Right ventricle myocardium inferior (tissue), 1 donor: Measurements from ENCODE around the gene LINC01488. TPM values are rescaled to one million over a fixed set of nuclear protein-coding genes. Genes with fewer than 3 reads are reported as not detected.

ENCODE experiments used
- ATAC-seq: fragments of 200-7000 bp; cut with Tn5 transposase; one replicate; pipeline ENCODE4 v1.9.1; 2020; ENCODE audit warnings: mild to moderate bottlenecking, moderate library complexity
- DNase-seq: peaks from one replicate; pipeline ENCODE4 v3.0.0; 2021; ENCODE audit errors: missing footprints
- intact Hi-C: fragments of 100-400 bp; cut with DNase I; formaldehyde crosslinking; loops from one replicate; pipeline ENCODE4 v1.11.0; 2022
- total RNA-seq: library from RNA; stranded (reverse); fragmentation: NEBNext Ultra II Directional; extraction: Animal tissue kit (Norgen Biotek cat#: 25700); gene quantifications from one replicate; pipeline ENCODE4 v1.2.1, GENCODE V29; 2021
- donor health status: DM: no; HTN: yes; CAD: no; lungs with severe emphysema.

LINC01488 gene
- total RNA-seq, 1 donor from 2014 or later: 0.08 TPM

DNA sequence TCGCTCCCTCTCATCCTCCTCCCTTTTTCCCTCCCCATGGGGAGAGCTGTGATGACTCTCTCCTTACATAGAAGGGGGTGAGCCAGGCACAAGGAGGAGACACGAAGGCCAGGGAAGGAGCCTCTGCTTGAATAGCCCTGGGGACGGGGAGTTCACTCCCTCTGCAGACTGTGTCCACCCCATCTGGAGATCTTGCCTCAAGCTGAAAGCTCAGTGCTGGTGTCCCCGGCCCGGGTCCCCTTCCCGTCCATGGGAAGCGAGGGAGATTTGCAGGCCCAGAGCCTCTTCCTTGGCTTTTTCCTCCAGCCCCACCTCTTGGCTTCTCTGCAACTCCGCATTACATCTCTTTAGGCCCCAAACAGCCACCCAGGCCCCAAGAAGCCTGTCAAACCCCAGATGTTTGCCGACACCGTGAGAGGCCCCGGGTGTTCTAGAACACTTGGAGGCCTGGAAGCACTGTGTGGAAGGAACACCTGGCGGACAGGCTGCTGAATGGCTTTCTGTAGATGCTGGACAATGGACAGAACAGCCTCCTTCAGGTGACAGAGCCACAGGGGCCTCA lies 32.3 kb downstream of the LINC01488 start:
- ATAC-seq: no peak
- DNase-seq: no peak
- intact Hi-C loops: no loop called here

DNA sequence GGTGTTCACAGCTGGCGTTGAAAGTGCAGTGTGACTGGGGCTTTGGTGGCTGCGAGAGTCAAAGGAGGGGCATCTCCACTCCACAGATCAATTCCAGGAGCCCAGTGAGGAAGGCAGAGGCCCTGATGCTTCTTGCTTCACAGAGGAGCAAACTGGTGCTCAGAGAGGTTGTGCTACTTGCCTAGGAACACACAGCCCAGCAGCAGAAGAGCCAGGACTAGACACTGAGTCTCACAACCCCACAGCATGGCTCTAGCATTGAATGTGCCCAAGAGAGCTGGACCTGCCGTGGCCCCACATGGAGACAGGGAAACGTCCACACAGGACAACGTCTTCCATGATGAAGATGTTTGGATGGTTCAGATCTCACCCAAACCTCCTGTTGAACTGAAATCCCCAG lies 33.3 kb downstream of the LINC01488 start:
- ATAC-seq (no peak), DNase-seq (no peak)
- intact Hi-C loops: no loop called here

DNA sequence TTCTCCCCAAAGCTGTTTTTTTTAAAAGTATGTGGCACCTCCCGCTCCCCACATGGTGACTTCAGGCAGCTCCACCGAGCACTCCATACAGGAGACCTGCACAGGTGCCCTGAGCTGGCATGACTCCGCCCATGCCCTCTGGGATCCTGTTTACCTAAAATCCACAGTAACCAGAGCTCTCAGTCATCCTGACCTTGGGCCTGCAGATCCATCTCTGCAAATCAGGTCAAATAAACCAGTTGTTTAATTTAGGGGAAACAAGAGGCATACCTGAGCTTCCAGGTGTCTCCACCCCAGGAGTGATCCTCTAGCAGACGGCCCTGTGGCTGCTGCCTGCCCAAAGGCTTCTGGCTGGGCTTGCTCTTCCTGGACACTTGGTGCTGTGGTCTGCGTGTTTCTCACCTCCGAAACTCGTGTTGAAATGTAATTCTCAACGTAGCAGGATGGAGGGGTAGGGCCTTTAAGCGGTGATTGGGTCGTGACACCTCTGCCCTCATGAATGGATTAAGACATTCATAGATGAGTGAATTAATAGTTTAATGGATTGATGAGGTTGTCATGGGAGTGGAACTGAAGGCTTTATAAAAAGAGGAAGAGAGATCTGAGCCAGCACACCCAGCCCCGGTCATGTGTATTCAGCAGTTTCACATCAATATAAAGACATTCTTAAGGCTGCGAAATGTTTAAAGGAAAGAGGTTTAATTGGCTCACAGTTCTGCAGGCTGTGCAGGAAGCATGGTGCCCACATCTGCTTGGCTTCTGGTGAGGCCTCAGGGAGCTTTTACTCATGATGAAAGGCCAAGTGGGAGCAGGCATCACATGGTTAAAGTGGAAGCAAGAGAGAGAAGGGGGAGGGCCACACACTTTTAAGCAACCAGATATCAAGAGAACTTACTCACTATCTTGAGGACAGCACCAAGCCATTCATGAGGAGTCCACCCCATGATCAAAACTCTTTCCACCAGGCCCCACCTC lies 34.1 kb downstream of the LINC01488 start:
- intact Hi-C loops: no loop called here
- DNase-seq: no peak
- no peak for ATAC-seq

DNA sequence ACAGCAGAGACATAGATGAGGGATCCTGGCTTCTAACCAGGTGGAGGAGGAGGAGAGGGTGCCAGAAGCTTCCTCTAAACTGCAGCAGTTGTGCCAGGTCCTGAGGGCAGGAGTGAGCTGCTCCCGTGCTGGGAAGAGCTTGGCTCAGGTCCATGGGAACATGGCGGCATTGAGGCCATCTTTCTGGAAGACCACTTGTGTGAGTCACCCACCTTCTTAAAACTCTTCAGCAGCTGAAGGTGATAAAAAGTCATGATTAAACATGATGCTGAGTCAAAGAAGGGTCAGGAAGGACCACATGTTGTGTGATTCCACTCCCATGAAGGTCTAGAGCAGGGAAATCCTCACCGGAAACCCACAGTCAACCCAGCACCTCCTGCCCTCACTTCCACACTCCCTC lies 35.1 kb downstream of the LINC01488 start:
- intact Hi-C loops: no loop called here
- ATAC-seq: no peak
- no peak for DNase-seq

DNA sequence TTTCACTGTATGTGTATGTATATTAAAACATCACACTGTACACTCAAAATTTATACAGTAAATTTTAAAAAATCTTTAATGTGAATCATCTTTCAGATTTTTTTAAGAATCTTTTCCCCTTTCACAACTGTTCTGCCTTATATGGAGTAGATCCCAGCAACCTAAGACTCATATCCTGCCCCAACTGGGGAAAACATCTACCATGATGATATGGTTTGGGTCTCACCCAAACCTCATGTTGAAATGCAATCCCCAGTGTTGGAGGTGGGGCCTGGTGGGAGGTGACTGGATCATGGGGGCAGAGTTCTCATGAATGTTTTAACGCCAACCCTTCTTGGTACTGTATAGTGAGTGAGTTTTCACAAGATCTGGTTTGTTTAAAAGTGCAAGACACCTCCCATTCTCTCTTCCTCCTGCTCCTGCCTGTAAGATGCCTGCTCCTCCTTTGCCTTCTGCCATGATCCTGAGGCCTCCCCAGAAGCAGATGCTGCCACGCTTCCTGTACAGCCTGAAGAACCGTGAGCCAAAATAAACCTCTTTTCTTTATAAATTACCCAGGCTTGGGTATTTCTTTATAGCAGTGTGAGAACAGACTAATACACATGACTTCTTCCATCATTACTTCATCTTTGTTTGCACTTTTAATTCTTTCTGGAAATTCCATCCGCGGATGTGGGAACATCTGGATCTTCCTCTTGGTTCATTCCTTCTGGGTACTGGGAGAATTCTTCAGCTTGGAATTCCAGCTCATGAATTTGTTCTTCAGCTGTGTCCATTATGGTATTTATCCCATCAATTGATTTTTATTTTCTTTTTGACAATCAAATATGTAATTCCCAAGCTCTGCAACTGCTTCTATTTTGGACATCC lies 36.9 kb downstream of the LINC01488 start:
- intact Hi-C loops: no loop called here
- ATAC-seq: no peak
- no peak for DNase-seq

DNA sequence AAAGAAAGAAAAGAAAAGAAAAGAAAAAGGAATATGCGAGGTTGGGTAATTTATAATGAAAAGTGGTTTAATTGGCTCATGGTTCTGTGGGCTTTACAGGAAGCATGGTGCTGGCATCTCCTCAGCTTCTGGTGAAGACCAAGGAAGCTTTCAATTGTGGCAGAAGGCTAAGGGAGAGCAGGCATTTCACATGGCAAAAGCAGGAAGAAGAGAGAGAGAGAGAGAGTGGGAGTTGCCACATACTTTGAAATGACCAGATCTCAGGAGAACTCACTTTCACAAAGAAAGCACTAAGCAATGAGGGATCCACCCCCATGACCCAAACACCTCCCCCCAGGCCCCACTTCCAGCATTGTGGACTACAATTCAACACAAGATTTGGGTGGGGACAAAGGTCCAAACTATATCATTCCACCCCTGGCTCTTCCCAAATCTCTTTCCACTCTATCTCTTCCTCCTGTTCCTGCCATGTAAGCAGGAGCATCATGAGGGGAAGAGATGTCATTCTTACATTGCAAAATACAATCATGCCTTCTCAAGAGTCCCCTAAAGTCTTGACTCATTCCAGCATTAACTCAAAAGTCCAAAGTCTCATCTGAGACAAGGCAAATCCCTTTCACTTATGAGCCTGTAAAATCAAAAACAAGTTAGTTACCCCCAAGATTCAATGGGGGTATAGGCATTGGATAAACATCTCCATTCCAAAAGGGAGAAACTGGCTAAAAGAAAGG lies 38.9 kb downstream of the LINC01488 start:
- DNase-seq (no peak), ATAC-seq (no peak)

DNA sequence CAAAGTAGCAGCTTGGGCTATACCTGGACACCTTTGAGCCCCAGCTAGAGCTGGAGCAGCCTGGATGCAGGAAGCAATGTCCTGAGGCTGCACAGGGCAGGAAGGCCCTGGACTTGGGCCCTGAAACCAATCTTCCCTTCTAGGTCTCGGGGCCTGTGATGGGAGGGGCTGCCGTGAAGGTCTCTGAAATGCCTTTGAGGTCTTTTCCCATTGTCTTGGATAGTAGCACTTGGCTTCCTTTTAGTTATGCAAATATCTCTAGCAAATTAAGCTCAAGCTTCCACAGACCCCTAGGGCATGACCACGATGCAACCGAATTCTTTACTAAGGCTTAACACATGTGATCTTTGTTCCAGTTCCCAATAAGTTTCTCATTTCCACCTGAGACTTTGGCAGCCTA lies 40.0 kb downstream of the LINC01488 start:
- ATAC-seq (no peak), DNase-seq (no peak)
- intact Hi-C loops: no loop called here

More for the DNA sequence above, 38.9 kb downstream of the LINC01488 start:
- intact Hi-C loops: no loop called here

DNA sequence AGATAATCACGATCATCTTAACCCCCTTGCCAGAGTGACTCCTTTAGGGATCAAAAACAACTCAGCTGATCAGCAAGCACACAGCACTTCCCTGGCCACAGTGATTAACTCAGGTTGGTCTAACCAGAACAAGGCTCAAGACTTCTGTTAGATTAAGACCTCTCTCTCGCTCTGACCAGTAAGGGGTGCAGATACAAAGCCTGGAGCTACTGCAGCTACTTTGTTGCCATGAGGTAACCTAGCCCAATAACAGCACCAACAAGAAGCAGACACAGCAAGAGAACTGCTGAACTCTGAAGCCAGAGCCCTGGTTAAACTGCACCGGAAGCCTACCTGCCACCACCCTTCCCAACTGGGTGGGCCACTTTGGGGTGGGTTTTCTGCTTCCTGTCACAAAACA lies 42.0 kb downstream of the LINC01488 start:
- intact Hi-C loops: no loop called here
- ATAC-seq (no peak), DNase-seq (no peak)

DNA sequence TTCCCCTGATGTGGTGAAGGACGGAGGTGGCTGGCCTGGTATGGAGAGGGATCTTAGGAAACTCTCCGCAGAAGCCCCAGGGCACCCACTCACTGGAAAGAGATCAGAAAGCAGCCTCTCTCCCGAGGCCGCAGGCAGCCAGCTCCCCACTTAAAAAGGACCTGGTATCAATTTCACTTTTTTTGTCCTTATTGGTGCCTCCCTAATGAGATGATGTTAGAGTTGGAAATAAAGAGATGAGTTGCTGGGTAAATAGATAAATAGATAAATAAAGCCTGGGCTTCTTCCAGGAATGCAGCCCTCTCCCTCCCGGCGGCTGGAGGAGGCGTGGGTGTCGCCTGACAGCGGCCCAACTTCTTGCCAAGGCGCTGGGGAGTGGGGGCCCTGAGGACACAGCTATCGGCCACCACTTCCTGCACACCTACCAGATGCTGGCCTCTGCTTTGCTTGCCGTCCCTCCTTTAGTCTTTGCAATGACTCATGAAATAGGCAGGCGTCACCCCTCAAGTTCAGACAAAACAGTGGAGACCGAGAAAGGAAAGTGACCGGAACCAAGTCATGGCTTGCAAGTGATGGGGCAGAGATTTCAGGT lies 42.9 kb downstream of the LINC01488 start:
- ATAC-seq (no peak), DNase-seq (no peak)
- intact Hi-C loops: no loop called here

DNA sequence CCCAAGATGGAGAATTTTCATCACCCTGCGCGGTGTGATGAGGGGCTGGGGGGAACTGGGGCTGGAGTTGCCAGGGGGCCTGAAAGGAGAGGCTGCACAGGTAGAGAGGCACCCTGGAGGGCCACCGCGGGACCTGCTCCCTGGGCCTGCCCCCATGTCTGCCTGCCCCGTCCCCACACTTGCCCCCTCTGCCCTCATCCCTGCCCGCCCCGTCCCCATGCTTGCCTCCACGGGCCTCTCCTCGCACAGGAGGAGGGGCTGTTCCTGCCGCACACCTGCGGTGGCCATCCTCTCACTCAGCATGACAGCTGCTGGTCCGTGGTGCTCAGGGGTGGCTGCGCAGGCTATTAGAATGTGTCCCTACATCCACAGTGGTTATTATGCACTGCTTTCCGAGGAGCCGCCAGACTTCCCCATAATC lies 43.5 kb downstream of the LINC01488 start:
- ATAC-seq (no peak), DNase-seq (no peak)
- intact Hi-C loops: no loop called here

DNA sequence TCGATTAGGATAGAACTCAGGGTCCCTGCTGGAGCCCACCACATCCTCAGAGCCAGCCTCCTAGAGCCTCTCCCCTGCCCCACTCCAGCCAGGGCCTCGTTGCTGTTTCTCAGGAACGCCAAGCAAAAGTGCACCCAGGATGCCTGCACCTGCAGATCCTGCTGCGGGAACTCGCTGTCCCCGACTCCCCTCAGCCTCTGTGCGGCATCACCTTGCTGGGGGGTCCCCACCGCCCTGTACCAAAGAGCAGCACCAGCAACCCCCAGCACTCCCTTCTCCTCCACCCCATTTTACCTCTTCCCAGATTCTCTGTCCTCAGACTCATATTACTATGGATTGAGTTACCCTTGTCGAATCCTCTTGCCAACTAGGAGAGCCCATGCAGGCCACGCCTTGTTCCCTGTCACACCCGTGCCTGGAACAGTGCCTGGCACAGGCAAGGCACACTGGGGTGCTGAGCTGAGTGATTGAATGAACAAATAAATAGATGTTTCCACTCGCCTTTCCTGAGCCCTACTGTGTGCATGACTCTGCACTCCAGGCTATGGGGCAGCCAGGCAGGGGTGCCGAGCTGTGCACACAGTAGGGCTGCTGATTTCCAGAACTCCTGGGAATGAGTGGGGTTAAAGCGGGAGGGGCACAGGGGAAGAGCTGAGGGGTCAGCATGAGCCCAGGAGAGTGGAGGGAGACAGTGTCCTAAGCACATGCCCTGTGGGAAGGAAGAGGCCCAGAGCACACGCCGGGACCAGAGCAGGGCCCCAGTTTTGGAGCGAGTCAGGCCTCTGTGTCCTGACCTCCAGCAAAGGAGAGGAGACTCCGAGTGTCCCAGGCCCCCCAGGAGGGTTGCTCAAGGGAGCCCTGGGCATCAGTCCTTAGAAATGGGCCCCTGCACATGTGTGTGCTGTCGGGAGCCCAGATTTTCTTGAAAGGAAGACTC lies 44.3 kb downstream of the LINC01488 start:
- ATAC-seq (no peak), DNase-seq (no peak)
- intact Hi-C loops: no loop called here

DNA sequence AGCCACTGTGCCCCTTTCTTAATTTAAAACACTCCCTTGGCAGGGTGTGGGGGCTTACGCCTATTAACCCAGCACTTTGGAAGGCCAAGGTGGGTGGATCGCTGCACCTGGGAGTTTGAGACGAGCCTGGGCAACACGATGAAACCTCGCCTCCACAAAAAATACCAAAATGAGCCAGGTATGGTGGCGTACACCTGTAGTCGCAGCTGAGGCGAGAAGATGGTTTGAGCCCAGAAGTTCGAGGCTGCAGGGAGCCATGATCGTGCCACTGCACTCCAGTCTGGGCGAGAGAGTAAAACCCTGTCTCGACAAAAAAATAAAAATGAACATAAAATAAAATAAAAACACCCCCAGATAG lies 45.0 kb downstream of the LINC01488 start:
- DNase-seq (no peak), ATAC-seq (no peak)
- intact Hi-C loops: no loop called here

DNA sequence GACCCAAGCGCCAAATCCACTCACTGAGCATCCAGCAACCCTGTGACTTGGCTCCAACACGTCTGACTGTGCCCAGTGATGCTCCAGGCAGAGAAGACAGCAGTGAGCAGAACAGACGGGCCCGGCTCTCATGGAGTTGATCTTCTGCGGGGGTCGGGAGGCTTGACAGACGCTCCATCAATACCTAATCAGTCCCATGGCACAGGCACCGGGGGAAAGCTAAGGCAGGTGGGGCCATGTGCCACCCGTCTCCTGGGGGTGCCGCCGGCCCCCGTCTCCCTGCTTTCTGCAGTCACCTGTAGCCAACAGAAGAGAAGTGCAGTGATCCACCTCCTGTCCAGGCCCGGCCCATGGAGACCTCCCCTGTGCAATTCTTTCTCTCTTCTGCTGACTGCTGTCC lies 47.5 kb downstream of the LINC01488 start:
- ATAC-seq: no peak
- intact Hi-C loops: no loop called here
- DNase-seq: no peak

DNA sequence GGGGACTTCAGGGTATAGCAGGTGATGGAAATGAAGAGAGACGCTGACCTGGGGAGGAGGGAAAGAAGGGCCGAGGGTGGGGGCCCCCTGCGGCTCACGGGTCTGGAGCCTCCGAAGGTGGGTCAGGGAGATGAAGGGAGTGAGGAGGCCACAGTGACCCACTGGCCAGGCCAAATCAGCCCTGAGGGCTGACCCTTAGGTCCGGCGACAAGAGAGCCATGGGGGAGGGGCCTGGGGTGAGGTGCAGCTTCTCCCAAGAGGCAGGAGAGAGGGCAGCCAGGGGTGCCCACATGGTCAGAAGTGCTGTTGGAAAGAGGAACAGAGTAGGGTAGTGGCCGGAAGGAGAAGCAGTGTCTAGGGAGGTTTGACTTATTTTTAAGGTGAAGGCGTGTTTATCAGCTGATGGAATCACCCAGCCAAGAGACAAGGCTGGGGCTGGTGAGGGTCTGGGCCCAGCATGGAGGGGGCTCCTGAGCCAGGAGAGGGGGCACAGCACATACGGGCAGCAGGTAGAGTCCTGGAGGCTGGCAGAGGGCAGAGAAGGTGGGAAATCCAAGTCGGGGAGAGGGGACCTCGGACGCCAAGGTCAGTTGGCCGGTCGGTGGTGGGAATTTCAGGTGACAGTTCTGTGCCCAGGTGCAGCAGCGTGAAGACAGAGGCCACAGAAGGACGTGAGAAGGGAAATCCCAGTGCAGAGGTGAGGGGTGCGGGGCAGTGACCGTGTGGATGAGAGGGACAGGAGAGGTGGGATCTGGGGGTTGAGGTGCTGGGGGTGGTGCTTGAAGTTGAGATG lies 49.0 kb downstream of the LINC01488 start:
- DNase-seq (no peak), ATAC-seq (peak; percentile 37)
- intact Hi-C loops: no loop called here

DNA sequence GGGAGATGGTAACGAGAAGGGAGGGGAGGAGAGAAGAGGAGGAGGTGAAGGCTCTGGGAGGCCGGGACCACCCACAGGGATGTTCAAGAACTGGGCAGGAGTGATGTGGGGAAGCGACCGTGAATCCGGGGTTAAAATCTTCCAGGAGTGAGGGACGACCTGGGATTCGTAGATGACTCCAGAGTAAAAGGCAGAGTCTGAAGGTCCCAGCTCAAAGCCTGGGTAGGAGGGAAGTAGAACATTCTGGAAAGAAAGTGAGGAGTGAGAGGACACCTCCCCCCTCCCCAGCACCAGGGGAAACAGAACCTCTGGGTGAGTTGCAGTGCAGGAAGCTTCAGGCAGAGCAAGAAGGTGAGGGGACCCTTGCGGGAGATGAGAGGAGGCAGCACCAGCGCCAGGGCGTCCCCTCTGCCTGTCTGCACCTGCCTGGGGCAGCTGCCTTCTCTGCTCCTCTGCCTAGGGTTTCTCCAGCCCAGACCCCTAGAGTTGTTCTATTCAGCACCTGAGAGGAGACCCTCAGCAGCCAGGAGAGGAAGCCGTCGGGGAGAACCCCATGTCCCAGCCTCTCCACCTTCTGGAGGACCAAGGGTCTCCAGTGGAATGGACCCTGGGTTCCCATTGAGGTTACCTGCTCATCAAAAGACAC lies 49.7 kb downstream of the LINC01488 start:
- DNase-seq (no peak), ATAC-seq (no peak)
- intact Hi-C loops: no loop called here

DNA sequence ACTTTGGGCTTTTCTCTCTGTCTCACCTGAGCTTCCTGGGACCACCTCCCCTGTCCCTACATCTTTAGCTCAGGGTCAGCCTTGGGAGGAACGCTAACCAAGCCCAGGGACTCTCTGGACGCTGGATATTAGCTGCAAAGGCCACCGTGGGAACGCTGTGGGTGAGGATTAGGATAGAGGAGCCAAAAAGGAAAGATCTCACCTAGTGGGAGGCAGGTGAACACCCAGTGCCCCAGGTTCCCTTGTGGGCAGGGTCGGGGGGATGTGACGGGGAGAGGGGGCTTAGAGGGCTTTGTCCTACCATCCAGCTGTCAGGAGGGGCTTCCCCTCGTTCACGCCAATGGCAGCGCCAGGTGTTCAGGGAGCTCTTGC lies 50.2 kb downstream of the LINC01488 start:
- ATAC-seq: no peak
- no peak for DNase-seq
- intact Hi-C loops: no loop called here
